Measurements from ENCODE around the gene OTOGL. TPM values are rescaled to one million over a fixed set of nuclear protein-coding genes. Genes with fewer than 3 reads are reported as not detected.

OTOGL gene
- polyA plus RNA-seq, 3 donors = not detected

- 100% methylated on average over 1 of the region's 4 CpGs for WGBS (ENCODE audit: insufficient coverage)
- H3K27me3 Mint-ChIP-seq (ENCODE audit: low read depth in 3 of 3) = peaks cover 0 to 2% (median 0%) of the 10 kb centered on the region in 3 donors
- intact Hi-C loops (cut with micrococcal nuclease) = no loop called here
- H3K4me1 ChIP-seq (ENCODE audit: control insufficient read depth in 1 of 2, insufficient read depth in 2 of 2, low read length in 2 of 2) = no peaks in the 10 kb centered on the region
- H3K4me1 Mint-ChIP-seq = no peaks in the 10 kb centered on the region
- no peaks in the 10 kb centered on the region for H3K9me3 Mint-ChIP-seq
- H3K36me3 Mint-ChIP-seq = no peaks in the 10 kb centered on the region
- no peaks in the 10 kb centered on the region for H3K9me3 ChIP-seq (replicated peaks in 1 of 2; ENCODE audit: control insufficient read depth in 1 of 2, insufficient read depth in 1 of 2, low read length in 2 of 2)
- H3K4me3 ChIP-seq (replicated peaks in 1 of 3; ENCODE audit: low read depth in 2 of 3, low read length in 3 of 3) = no peak overlapping the region
- H3K79me2 ChIP-seq (ENCODE audit: insufficient read depth, low read length) = no peaks in the 10 kb centered on the region
- no peaks in the 10 kb centered on the region for H3K36me3 ChIP-seq (replicated peaks in 1 of 2; ENCODE audit: control insufficient read depth in 1 of 2, insufficient read depth in 2 of 2, low read length in 2 of 2)
- DNase-seq = no peak
- H3K4me3 Mint-ChIP-seq = no peak overlapping the region
- H2AFZ ChIP-seq (ENCODE audit: insufficient read depth, low read depth, low read length, poor library complexity, severe bottlenecking) = no peak overlapping the region
- no peaks in the 10 kb centered on the region for H3K27me3 ChIP-seq (ENCODE audit: control insufficient read depth in 2 of 2, insufficient read depth in 2 of 2, low read length in 2 of 2)
- TF ChIP-seq CTCF (IDR thresholded peaks at IDR 0.05) = no peak
- H3K27ac Mint-ChIP-seq = no peak overlapping the region
- no peak overlapping the region for H3K27ac ChIP-seq (ENCODE audit: low read depth in 1 of 2, low read length in 2 of 2)
- no peaks in the 10 kb centered on the region for H4K20me1 ChIP-seq (ENCODE audit: insufficient read depth, low read length)
- H3K9ac ChIP-seq (ENCODE audit: insufficient read depth, low read length, poor library complexity, severe bottlenecking) = no peak overlapping the region
- no peak overlapping the region for H3K4me2 ChIP-seq (replicated peaks; ENCODE audit: extremely low read depth, low read length, poor library complexity, severe bottlenecking)
These were observed 94.5 kb downstream of the OTOGL start for GRCh38 chr12:80193865-80194264.

GRCh38 chr12:80195074-80195726 is 95.9 kb downstream of the OTOGL start:
- Histone ChIP-seq H3K9me3 (replicated peaks in 1 of 2; ENCODE audit: control insufficient read depth in 1 of 2, insufficient read depth in 1 of 2, low read length in 2 of 2) (no peaks in the 10 kb centered on the region), H3K27me3 (ENCODE audit: control insufficient read depth in 2 of 2, insufficient read depth in 2 of 2, low read length in 2 of 2) (no peaks in the 10 kb centered on the region), H3K27ac (ENCODE audit: low read depth in 1 of 2, low read length in 2 of 2) (no peak overlapping the region), H3K9ac (ENCODE audit: insufficient read depth, low read length, poor library complexity, severe bottlenecking) (no peak overlapping the region), H3K36me3 (replicated peaks in 1 of 2; ENCODE audit: control insufficient read depth in 1 of 2, insufficient read depth in 2 of 2, low read length in 2 of 2) (no peaks in the 10 kb centered on the region), H4K20me1 (ENCODE audit: insufficient read depth, low read length) (no peaks in the 10 kb centered on the region), H3K4me2 (replicated peaks; ENCODE audit: extremely low read depth, low read length, poor library complexity, severe bottlenecking) (no peak overlapping the region), H3K4me3 (replicated peaks in 1 of 3; ENCODE audit: low read depth in 2 of 3, low read length in 3 of 3) (no peak overlapping the region), H2AFZ (ENCODE audit: insufficient read depth, low read depth, low read length, poor library complexity, severe bottlenecking) (no peak overlapping the region), H3K4me1 (ENCODE audit: control insufficient read depth in 1 of 2, insufficient read depth in 2 of 2, low read length in 2 of 2) (no peaks in the 10 kb centered on the region), H3K79me2 (ENCODE audit: insufficient read depth, low read length) (no peaks in the 10 kb centered on the region)
- no CpG with 5 or more reads among the region's 1 CpG for WGBS (ENCODE audit: insufficient coverage)
- Mint-ChIP-seq H3K4me3 (no peak overlapping the region), H3K9me3 (no peaks in the 10 kb centered on the region), H3K36me3 (no peaks in the 10 kb centered on the region), H3K4me1 (no peaks in the 10 kb centered on the region), H3K27ac (no peak overlapping the region), H3K27me3 (ENCODE audit: low read depth in 3 of 3) (peaks cover 0 to 2% (median 1%) of the 10 kb centered on the region in 3 donors)
- TF ChIP-seq CTCF (IDR thresholded peaks at IDR 0.05) = no peak
- DNase-seq = no peak
- intact Hi-C loops (cut with micrococcal nuclease) = no loop called here
